K562 (cell line): ENCODE results near the gene TCHP. TPM values are rescaled to one million over a fixed set of nuclear protein-coding genes. Genes with fewer than 3 reads are reported as not detected.

Experiments
- ATAC-seq: fragments of 200-7000 bp; cut with Tn5 transposase; 3 replicates; pipeline ENCODE4 v1.9.1; 2020; ENCODE audit warnings: moderate library complexity
- BruUV-seq: library from RNA; stranded (reverse); fragments of 400-500 nt; replicated peaks from 2 replicates; lab custom pipeline; 2021; lab: Mats Ljungman, UMichigan
- CTCF ChIA-PET: fragments of 300-600 bp; formaldehyde crosslinking; extraction: SDS; loops from one replicate; lab custom pipeline; 2021; ENCODE audit warnings: low intra/inter-chr PET ratio; lab: Yijun Ruan, JAX
- POLR2A ChIA-PET: fragments of 300-600, 350-650 bp; sonication (Branson Sonifier 250); formaldehyde crosslinking; extraction: SDS; loops from one replicate; lab custom pipeline; 2021; ENCODE audit warnings: antibody characterized with exemption, inconsistent platforms; lab: Yijun Ruan, JAX
- DNase-seq, 4 experiments: peaks; one replicate each; pipeline versions ENCODE4 v3.0.0 to v3.0.0-alpha.2; 2011 to 2018; ENCODE audit warnings: low spot score in 3 of 4, mixed read lengths in 3 of 4; ENCODE audit errors: extremely low read depth in 1 of 4
- FAIRE-seq: peaks from 2 replicates; lab custom pipeline; 2011; peaks lifted over from hg19 to GRCh38; lab: Jason Lieb, UNC
- H2AFZ ChIP-seq: 2 replicates; pipeline ENCODE4 v1.6.0; 2011; ENCODE audit warnings: low read depth, low read length, control low read depth, inconsistent platforms
- H3K27ac ChIP-seq: fragments of 200-600 bp; 3 replicates; pipeline ENCODE4 v1.8.0; 2011; ENCODE audit warnings: low read depth, mild to moderate bottlenecking, control low read depth, inconsistent platforms, low read length, moderate library complexity, mixed read lengths; ENCODE audit errors: extremely low read depth
- H3K27me3 ChIP-seq, 2 experiments: fragments of 300-600 bp in 1 of 2; 2 replicates in 1 of 2; 3 replicates in 1 of 2; pipeline versions ENCODE4 v1.6.0 to v1.8.0; 2011; ENCODE audit warnings: inconsistent platforms in 2 of 2, low read length in 2 of 2, mild to moderate bottlenecking in 1 of 2, mixed read lengths in 1 of 2, moderate library complexity in 1 of 2; ENCODE audit not compliant: control insufficient read depth in 2 of 2, insufficient read depth in 2 of 2
- H3K36me3 ChIP-seq: fragments of 300-600 bp; 3 replicates; pipeline ENCODE4 v1.8.0; 2011; ENCODE audit warnings: mild to moderate bottlenecking, low read length, inconsistent platforms; ENCODE audit not compliant: control insufficient read depth, insufficient read depth
- H3K4me1 ChIP-seq, 2 experiments: fragments of 200-600 bp in 1 of 2; replicated peaks in 1 of 2; 2 replicates in 1 of 2; 3 replicates in 1 of 2; pipeline versions ENCODE4 v1.5.1 to v1.8.0; 2011; ENCODE audit warnings: inconsistent platforms in 2 of 2, low read length in 2 of 2, mild to moderate bottlenecking in 1 of 2, mixed read lengths in 1 of 2, moderate library complexity in 1 of 2; ENCODE audit not compliant: control insufficient read depth in 2 of 2, insufficient read depth in 2 of 2
- H3K4me2 ChIP-seq: 2 replicates; pipeline ENCODE4 v1.6.1; 2011; ENCODE audit warnings: low read length, control low read depth, inconsistent platforms, mixed read lengths; ENCODE audit not compliant: insufficient read depth
- H3K4me3 ChIP-seq: fragments of 200-600 bp; sonication (generic), shearing (Covaris generic); 2 replicates; pipeline ENCODE4 v1.5.1; 2016; ENCODE audit warnings: control low read depth, inconsistent platforms
- H3K79me2 ChIP-seq: fragments of 200-600 bp; 3 replicates; pipeline ENCODE4 v1.8.0; 2011; ENCODE audit warnings: low read length, inconsistent platforms; ENCODE audit not compliant: control insufficient read depth, insufficient read depth
- H3K9ac ChIP-seq, 2 experiments: 2 replicates each; pipeline versions ENCODE4 v1.6.0 to v1.6.1; 2011; ENCODE audit warnings: low read depth in 2 of 2, low read length in 2 of 2, control low read depth in 1 of 2, inconsistent platforms in 1 of 2, mild to moderate bottlenecking in 1 of 2, mixed read lengths in 1 of 2; ENCODE audit not compliant: insufficient read depth in 1 of 2
- H3K9me1 ChIP-seq: one replicate; pipeline ENCODE4 v1.6.0; 2011; ENCODE audit warnings: inconsistent platforms, mild to moderate bottlenecking, low read length, moderate library complexity; ENCODE audit not compliant: control insufficient read depth, insufficient read depth
- H3K9me3 ChIP-seq: replicated peaks from 2 replicates; pipeline ENCODE4 v1.5.1; 2011; ENCODE audit warnings: low read depth, low read length, inconsistent platforms; ENCODE audit not compliant: control insufficient read depth, insufficient read depth
- H4K20me1 ChIP-seq: replicated peaks from 2 replicates; pipeline ENCODE4 v1.6.1; 2011; ENCODE audit warnings: low read length, inconsistent platforms, mixed read lengths; ENCODE audit not compliant: control insufficient read depth, insufficient read depth
- DMBX1 ChIP-seq: fragments of 250-450 bp; sonication (Bioruptor Pico); IDR thresholded peaks from 2 replicates; pipeline ENCODE4 v1.8.0; 2022; ENCODE audit warnings: inconsistent platforms, mild to moderate bottlenecking, moderate library complexity, borderline replicate concordance
- GATA2 ChIP-seq: sonication (generic); formaldehyde crosslinking; IDR thresholded peaks from 2 replicates; pipeline ENCODE4 v1.4.0; 2020; ENCODE audit warnings: mild to moderate bottlenecking, missing genetic modification reagents
- IFI16 ChIP-seq: fragments of 250-450 bp; sonication (Bioruptor Pico); IDR thresholded peaks from 2 replicates; pipeline ENCODE4 v2.1.2; 2022; ENCODE audit warnings: mild to moderate bottlenecking, inconsistent platforms
- RAD21 ChIP-seq, 2 experiments: fragments of 250-450 bp in 1 of 2; fragments of 450-650 bp in 1 of 2; sonication (Bioruptor Pico) in 1 of 2; formaldehyde crosslinking in 1 of 2; IDR thresholded peaks in 1 of 2; conservative IDR thresholded peaks in 1 of 2; 2 replicates each; pipeline versions ENCODE4 v1.4.0 to v1.8.0; 2020 to 2022; ENCODE audit warnings: mild to moderate bottlenecking in 2 of 2, moderate library complexity in 1 of 2
- RBM15 ChIP-seq: fragments of 200-400 bp; formaldehyde crosslinking; IDR thresholded peaks from 2 replicates; pipeline ENCODE4 v1.6.1; 2018; ENCODE audit warnings: mild to moderate bottlenecking, low read length, moderate library complexity; ENCODE audit not compliant: insufficient read depth
- RCOR1 ChIP-seq, 2 experiments: IDR thresholded peaks; 2 replicates each; pipeline ENCODE4 v1.6.1; 2012; ENCODE audit warnings: low read depth in 2 of 2, low read length in 2 of 2, borderline replicate concordance in 1 of 2, improper control_type of control experiment in 1 of 2
- SAFB ChIP-seq: fragments of 200-400 bp; formaldehyde crosslinking; IDR thresholded peaks from 2 replicates; pipeline ENCODE4 v1.6.1; 2017; ENCODE audit warnings: low read depth, low read length, borderline replicate concordance
- TBL1XR1 ChIP-seq, 2 experiments: IDR thresholded peaks; 2 replicates each; pipeline ENCODE4 v1.6.1; 2012; ENCODE audit warnings: improper control_type of control experiment in 2 of 2, low read length in 2 of 2, mild to moderate bottlenecking in 1 of 2
- ZNF384 ChIP-seq: IDR thresholded peaks from 2 replicates; pipeline ENCODE4 v1.6.1; 2012; ENCODE audit warnings: low read depth, low read length, improper control_type of control experiment
- ZNF79 ChIP-seq: fragments of 250-450 bp; sonication (Bioruptor Pico); IDR thresholded peaks from 2 replicates; pipeline ENCODE4 v1.4.0; 2020; ENCODE audit warnings: low read depth, mild to moderate bottlenecking, moderate library complexity
- WGBS: fragments of 100-300 bp; shearing (Covaris generic); methylation state at CpG from one replicate; pipeline ENCODE4 v1.1.6; 2016; ENCODE audit warnings: low coverage, mixed read lengths; ENCODE audit not compliant: insufficient coverage; ENCODE audit errors: missing lambda C conversion rate; 5-methylcytosine and 5-hydroxymethylcytosine counted together
- in situ Hi-C: fragments of 300-500 bp; cut with MboI; formaldehyde crosslinking; loops from 4 replicates; pipeline ENCODE4 v1.15.0; 2018; ENCODE audit warnings: inconsistent platforms, mixed read lengths
- intact Hi-C: fragments of 100-400 bp; cut with micrococcal nuclease; formaldehyde crosslinking; loops from 2 replicates; pipeline ENCODE4 v1.14.2; 2022
- polyA plus RNA-seq, 8 experiments: library from polyadenylated mRNA; depleted of rRNA in 4 of 8; stranded (reverse) in 5 of 8; unstranded in 3 of 8; fragments of >200 nt; fragmentation: Nextera tagmentation in 2 of 8; fragmentation: Illumina TruSeq in 1 of 8; extraction: Ambion mirVana in 2 of 8; extraction: Trizol in 1 of 8; gene quantifications; 2 replicates each; pipeline versions ENCODE4 v1.2.1 to v1.2.3, GENCODE V29; 2011 to 2014; ENCODE audit warnings: inconsistent platforms in 1 of 8, missing spikeins in 1 of 8
- total RNA-seq, 7 experiments: library from RNA; depleted of rRNA in 6 of 7; stranded (reverse); fragments of >200 nt in 6 of 7; fragmentation: Illumina TruSeq in 2 of 7; extraction: Trizol in 2 of 7; gene quantifications; 2 replicates each; pipeline versions ENCODE4 v1.2.1 to v1.2.3, GENCODE V29; 2011 to 2021; ENCODE audit warnings: low replicate concordance in 1 of 7
- TF ChIP-seq, protein P1 (sequence below): fragments of 250-450 bp; sonication (Bioruptor Pico); IDR thresholded peaks from 2 replicates; pipeline ENCODE4 v1.6.1; 2021; ENCODE audit warnings: mild to moderate bottlenecking

Gene TCHP
- total and polyA plus RNA-seq, 9 of the 15 experiments (the other 6 are each of a cell fraction or from before 2014, with no cell fraction given): 3.4 to 30.4 (median 19.7) TPM

DNA sequence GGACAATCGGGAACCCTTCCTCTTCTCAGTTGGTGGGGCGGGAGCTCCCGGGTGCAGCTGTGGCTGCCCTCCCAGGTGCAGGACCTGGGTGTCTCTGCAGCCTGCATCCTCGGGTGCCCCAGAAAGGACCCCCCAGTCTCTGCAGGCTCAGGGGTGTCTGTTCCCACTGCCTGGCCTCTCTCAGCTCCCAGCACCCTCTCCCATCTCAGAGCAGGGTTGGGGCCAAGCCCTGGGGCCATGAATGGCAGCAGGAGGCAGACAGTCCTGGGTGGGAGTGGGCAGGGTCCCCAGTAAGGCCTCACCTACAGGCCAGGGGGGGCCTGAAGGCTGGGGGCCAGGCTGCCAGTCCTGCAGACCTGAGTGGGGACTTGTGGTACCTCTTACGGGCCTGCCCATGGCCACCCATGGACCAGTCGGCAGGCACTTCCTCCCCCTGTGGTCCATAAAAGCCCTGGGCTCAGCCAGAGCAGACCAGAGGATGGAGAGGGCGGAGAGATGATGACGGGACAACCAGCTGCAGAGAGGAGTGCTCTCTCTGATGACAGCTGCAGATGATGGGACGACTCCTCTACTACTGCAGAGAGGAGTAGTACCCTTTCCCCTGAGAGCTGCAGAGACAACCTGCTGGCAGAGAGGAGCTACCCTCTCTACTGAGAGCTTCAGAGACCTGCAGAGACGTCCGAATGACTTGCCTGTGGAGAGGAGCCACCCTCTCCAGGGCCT, 26.6 kb downstream of the TCHP start (continued):
- TF ChIP-seq RBM15: no peak
- TF ChIP-seq, protein P1, sequence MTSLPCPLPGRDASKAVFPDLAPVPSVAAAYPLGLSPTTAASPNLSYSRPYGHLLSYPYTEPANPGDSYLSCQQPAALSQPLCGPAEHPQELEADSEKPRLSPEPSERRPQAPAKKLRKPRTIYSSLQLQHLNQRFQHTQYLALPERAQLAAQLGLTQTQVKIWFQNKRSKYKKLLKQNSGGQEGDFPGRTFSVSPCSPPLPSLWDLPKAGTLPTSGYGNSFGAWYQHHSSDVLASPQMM (CRISPR knock-in tag): no peak

DNA sequence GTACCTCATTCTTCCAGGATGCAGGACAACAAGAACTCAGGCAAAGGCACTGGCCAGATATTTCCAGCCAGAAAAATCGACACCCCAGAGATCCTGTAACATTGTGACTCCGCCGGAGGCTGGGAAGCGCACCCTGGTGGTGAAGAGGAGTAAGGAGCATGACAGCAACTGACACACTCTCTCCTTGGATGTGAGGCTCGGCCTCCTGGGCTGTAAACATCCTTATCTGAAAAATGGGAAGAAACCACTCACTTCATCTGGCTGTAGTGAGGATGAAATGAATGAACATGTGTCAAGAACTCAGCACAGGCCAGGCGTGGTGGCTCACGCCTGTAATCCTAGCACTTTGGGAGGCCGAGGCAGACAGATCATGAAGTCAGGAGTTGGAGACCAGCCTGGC, 27.5 kb downstream of the TCHP start:
- no peaks in the 10 kb centered on the region for H4K20me1 ChIP-seq
- no peak overlapping the region for H2AFZ ChIP-seq
- ChIA-PET CTCF (no interaction called here), POLR2A (interaction anchor here (0.9 to 2.6 kb wide), 5 partner anchors 8 to 18 kb away, joined by 3 to 7 read pairs (median 6); no protein-coding TSS in a partner anchor)
- no peak overlapping the region for H3K4me3 ChIP-seq
- DNase-seq: peak; percentile 57 to 71 (median 64)
- no peak overlapping the region for H3K4me2 ChIP-seq
- 52% methylated on average over 8 of the region's 8 CpGs for WGBS
- peaks cover 7 to 23% of the 10 kb centered on the region in 2 experiments; a peak in 4 of 5 replicates for H3K4me1 ChIP-seq
- no TSS peak for BruUV-seq
- no peak overlapping the region for H3K9ac ChIP-seq
- no peaks in the 10 kb centered on the region for H3K79me2 ChIP-seq
- no peaks in the 10 kb centered on the region for H3K9me1 ChIP-seq
- H3K36me3 ChIP-seq: peaks cover 24% of the 10 kb centered on the region; the same call in 2 of the 3 replicates
- in situ Hi-C loops: no loop called here
- intact Hi-C loops: loop anchor here (2.0 kb wide), 1 partner anchor 75 kb away; no protein-coding TSS in a partner anchor
- no peaks in the 10 kb centered on the region for H3K9me3 ChIP-seq
- peak; percentile 89 for ATAC-seq
- no peaks in the 10 kb centered on the region for H3K27me3 ChIP-seq
- no peak overlapping the region for H3K27ac ChIP-seq
- FAIRE-seq: peak; percentile 91
- TF ChIP-seq RAD21 (CRISPR knock-in tag; conservative IDR thresholded peaks at IDR 0.05 in 1 of 2, IDR thresholded peaks at IDR 0.05 in 1 of 2) (peak in 1 of 2 experiments; percentile 50; a peak in 2 of 4 replicates), GATA2 (CRISPR knock-in tag) (no peak), IFI16 (CRISPR knock-in tag) (no peak), TBL1XR1 (IDR thresholded peaks at IDR 0.05; ENCODE audit: low read length in 2 of 2) (no peak), ZNF79 (no peak), DMBX1 (no peak), ZNF384 (no peak), SAFB (no peak), RCOR1 (IDR thresholded peaks at IDR 0.05; ENCODE audit: borderline replicate concordance in 1 of 2, low read depth in 2 of 2, low read length in 2 of 2) (peak in 1 of 2 experiments; percentile 37; a peak in 1 of 4 replicates)
